Hepatocyte (in vitro differentiated cells): ENCODE results near the gene UMAD1. TPM values are rescaled to one million over a fixed set of nuclear protein-coding genes. Genes with fewer than 3 reads are reported as not detected.
A peak's percentile ranks its signal among the peaks of the same experiment; 100 is the strongest.

Experiments used
- DNase-seq: peaks from one replicate; pipeline ENCODE4 v3.0.0-alpha.2; 2016; ENCODE audit warnings: low spot score
- H2AFZ ChIP-seq: fragments of 200-600 bp; sonication (generic); 2 replicates; pipeline ENCODE4 v1.6.0; 2016; ENCODE audit warnings: antibody characterized with exemption, mild to moderate bottlenecking
- H3K27ac ChIP-seq: fragments of 200-600 bp; sonication (generic); 2 replicates; pipeline ENCODE4 v1.5.1; 2016; ENCODE audit warnings: mild to moderate bottlenecking
- H3K27me3 ChIP-seq: fragments of 200-600 bp; sonication (generic); 2 replicates; pipeline ENCODE4 v1.6.1; 2016
- H3K36me3 ChIP-seq: fragments of 200-600 bp; sonication (generic); replicated peaks from 2 replicates; pipeline ENCODE4 v1.5.1; 2016; ENCODE audit warnings: low read depth; ENCODE audit not compliant: insufficient read depth
- H3K4me1 ChIP-seq: fragments of 200-600 bp; sonication (generic); 2 replicates; pipeline ENCODE4 v1.5.1; 2016; ENCODE audit warnings: mild to moderate bottlenecking, moderate library complexity; ENCODE audit not compliant: insufficient read depth
- H3K4me2 ChIP-seq: fragments of 200-600 bp; sonication (generic); 2 replicates; pipeline ENCODE4 v1.6.0; 2016
- H3K4me3 ChIP-seq: fragments of 200-600 bp; sonication (generic); 2 replicates; pipeline ENCODE4 v1.5.1; 2016; ENCODE audit warnings: mild to moderate bottlenecking
- H3K79me2 ChIP-seq: fragments of 200-600 bp; sonication (generic); 2 replicates; pipeline ENCODE4 v1.6.0; 2017; ENCODE audit warnings: mild to moderate bottlenecking
- H3K9me2 ChIP-seq: fragments of 200-600 bp; sonication (generic); replicated peaks from 2 replicates; pipeline ENCODE4 v1.6.0; 2017; ENCODE audit warnings: mild to moderate bottlenecking; ENCODE audit not compliant: insufficient read depth
- H3K9me3 ChIP-seq: fragments of 200-600 bp; sonication (generic); 2 replicates; pipeline ENCODE4 v1.5.1; 2016; ENCODE audit warnings: low read depth, mild to moderate bottlenecking
- H4K20me1 ChIP-seq: fragments of 200-600 bp; sonication (generic); 2 replicates; pipeline ENCODE4 v1.6.0; 2016; ENCODE audit warnings: mild to moderate bottlenecking; ENCODE audit not compliant: insufficient read depth, poor library complexity, severe bottlenecking
- CTCF ChIP-seq: fragments of 200-600 bp; sonication (generic); IDR thresholded peaks from 2 replicates; pipeline ENCODE4 v1.5.1; 2016; ENCODE audit warnings: antibody characterized with exemption, mild to moderate bottlenecking; ENCODE audit not compliant: poor library complexity
- EZH2 ChIP-seq: fragments of 200-600 bp; sonication (generic); IDR thresholded peaks from 2 replicates; pipeline ENCODE4 v1.6.1; 2016; ENCODE audit warnings: antibody characterized with exemption, mild to moderate bottlenecking, borderline replicate concordance
- EZH2phosphoT487 ChIP-seq: fragments of 200-600 bp; sonication (generic); IDR thresholded peaks from one replicate; pipeline ENCODE4 v1.6.1; 2018; ENCODE audit warnings: antibody characterized with exemption, mild to moderate bottlenecking, low read depth, moderate library complexity; ENCODE audit not compliant: unreplicated experiment, severe bottlenecking
- WGBS: methylation state at CpG from one replicate; pipeline ENCODE4 v1.1.6; 2016; ENCODE audit warnings: low lambda C conversion rate; ENCODE audit errors: missing lambda C conversion rate; 5-methylcytosine and 5-hydroxymethylcytosine counted together
- polyA plus RNA-seq: library from polyadenylated mRNA; unstranded; fragments of >200 nt; fragmentation: Nextera tagmentation; extraction: Ambion mirVana; gene quantifications from 2 replicates; pipeline ENCODE4 v1.2.1, GENCODE V29; 2016
- total RNA-seq: library from RNA; depleted of rRNA; stranded (reverse); fragments of >200 nt; gene quantifications from 2 replicates; pipeline ENCODE4 v1.2.3, GENCODE V29; 2014

Gene UMAD1
- total and polyA plus RNA-seq, 2 experiments from 2014 or later: 15.7 to 29.0 TPM

DNA sequence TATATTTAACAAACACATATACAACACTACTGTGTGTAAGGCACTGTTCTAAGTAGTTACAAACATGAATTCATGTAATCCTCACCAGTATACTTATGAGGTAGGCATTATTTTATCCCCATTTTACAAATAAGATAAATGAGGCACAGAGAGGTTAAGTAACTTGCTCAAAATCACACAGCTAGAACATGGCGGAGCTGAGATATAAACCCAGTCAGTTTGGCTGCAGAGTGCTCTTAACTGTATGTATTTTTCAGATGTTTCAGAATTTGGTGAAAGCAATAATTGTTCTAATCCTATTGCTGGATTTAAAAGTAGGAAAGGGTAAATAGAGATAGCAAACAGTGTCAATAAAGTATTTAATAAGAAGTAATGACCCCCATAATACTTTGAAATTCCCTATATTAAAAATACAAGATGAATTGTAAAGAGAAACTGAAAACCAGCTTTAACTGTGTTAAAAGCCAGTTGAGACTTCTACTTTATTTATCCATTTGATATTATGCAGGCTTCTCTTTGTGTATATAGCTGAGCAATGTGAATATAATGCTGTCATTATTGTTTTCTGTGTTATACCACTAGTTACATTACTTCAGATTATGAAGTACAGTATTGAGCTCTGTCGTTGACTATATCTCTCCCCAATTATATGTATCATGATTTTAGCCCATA, 110.2 kb downstream of the UMAD1 start:
- TF ChIP-seq CTCF: no peak
- TF ChIP-seq EZH2: no peak
- no peak for TF ChIP-seq EZH2phosphoT487
- Histone ChIP-seq H3K79me2 (no peaks in the 10 kb centered on the region), H2AFZ (no peak overlapping the region), H3K36me3 (no peaks in the 10 kb centered on the region), H3K9me2 (no peaks in the 10 kb centered on the region), H3K4me2 (peak overlapping the region; percentile 38), H4K20me1 (no peaks in the 10 kb centered on the region), H3K4me3 (no peak overlapping the region), H3K9me3 (no peaks in the 10 kb centered on the region), H3K27ac (no peak overlapping the region), H3K27me3 (no peaks in the 10 kb centered on the region), H3K4me1 (peaks cover 8% of the 10 kb centered on the region)
- DNase-seq: no peak
- 84% methylated on average over 2 of the region's 2 CpGs for WGBS

GRCh38 chr7:7751243-7752092, 110.9 kb downstream of the UMAD1 start:
- Histone ChIP-seq H3K4me3 (no peak overlapping the region), H3K36me3 (no peaks in the 10 kb centered on the region), H2AFZ (no peak overlapping the region), H3K27me3 (no peaks in the 10 kb centered on the region), H4K20me1 (no peaks in the 10 kb centered on the region), H3K27ac (no peak overlapping the region), H3K9me3 (no peaks in the 10 kb centered on the region), H3K9me2 (no peaks in the 10 kb centered on the region), H3K4me1 (peaks cover 5% of the 10 kb centered on the region), H3K79me2 (no peaks in the 10 kb centered on the region), H3K4me2 (peak overlapping the region; percentile 38)
- DNase-seq: no peak
- no peak for TF ChIP-seq EZH2phosphoT487
- TF ChIP-seq CTCF: no peak
- no peak for TF ChIP-seq EZH2
- WGBS: 55% methylated on average over 3 of the region's 3 CpGs

- TF ChIP-seq EZH2 (no peak), EZH2phosphoT487 (no peak), CTCF (no peak)
- H4K20me1 ChIP-seq: no peaks in the 10 kb centered on the region
- no peaks in the 10 kb centered on the region for H3K79me2 ChIP-seq
- H3K4me2 ChIP-seq: no peak overlapping the region
- no peak for DNase-seq
- H3K36me3 ChIP-seq: no peaks in the 10 kb centered on the region
- no peak overlapping the region for H3K27ac ChIP-seq
- no peak overlapping the region for H3K4me3 ChIP-seq
- 94% methylated on average over 3 of the region's 3 CpGs for WGBS
- no peaks in the 10 kb centered on the region for H3K9me3 ChIP-seq
- no peak overlapping the region for H2AFZ ChIP-seq
- no peaks in the 10 kb centered on the region for H3K4me1 ChIP-seq
- H3K27me3 ChIP-seq: no peaks in the 10 kb centered on the region
- no peaks in the 10 kb centered on the region for H3K9me2 ChIP-seq
These were observed 116.0 kb downstream of the UMAD1 start for GRCh38 chr7:7756577-7756976.
